Measurements from ENCODE around the gene GABRB1. TPM values are rescaled to one million over a fixed set of nuclear protein-coding genes. Genes with fewer than 3 reads are reported as not detected.

The GABRB1 gene
- total and polyA plus RNA-seq, 2 of the 8 experiments (the other 6 are each of a cell fraction or from before 2014, with no cell fraction given), result 0.22 to 0.38 TPM

DNA sequence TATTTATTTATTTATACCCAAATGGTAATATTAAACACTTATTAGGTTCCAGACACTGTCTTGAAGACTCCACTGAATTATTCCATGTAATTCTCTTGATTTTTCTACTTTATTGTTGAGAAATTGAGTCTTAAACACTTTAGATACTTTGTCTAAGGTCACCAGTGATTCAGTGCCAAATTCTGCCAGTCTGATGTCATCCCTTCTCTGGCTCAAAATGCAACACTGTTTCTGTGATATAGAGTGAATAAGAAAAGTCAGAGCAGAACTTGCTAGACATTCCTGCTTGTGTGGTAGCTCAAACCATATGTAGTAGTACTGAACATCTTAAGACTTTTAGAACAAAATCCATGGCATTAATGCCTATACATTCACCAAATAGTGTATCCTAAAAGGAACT, 164.3 kb downstream of the GABRB1 start:
- no peaks in the 10 kb centered on the region for H3K36me3 ChIP-seq (ENCODE audit: control insufficient read depth in 2 of 4, insufficient read depth in 4 of 4, low read length in 3 of 4)
- H2BK120ac ChIP-seq (replicated peaks; ENCODE audit: low read depth, low read length), result no peak overlapping the region
- H4K8ac ChIP-seq (ENCODE audit: extremely low read depth, insufficient read depth, low read length), result no peak overlapping the region
- no peak overlapping the region for H2BK15ac ChIP-seq (ENCODE audit: low read length)
- FAIRE-seq, result no peak
- no peak overlapping the region for H2AFZ ChIP-seq (ENCODE audit: low read length)
- H3K4me1 ChIP-seq (replicated peaks in 1 of 4; ENCODE audit: control insufficient read depth in 3 of 4, insufficient read depth in 4 of 4, low read length in 3 of 4), result no peaks in the 10 kb centered on the region
- H3K23me2 ChIP-seq (ENCODE audit: low read depth, low read length), result no peaks in the 10 kb centered on the region
- H3K18ac ChIP-seq (ENCODE audit: extremely low read depth, low read length), result no peak overlapping the region
- H3K9me3 ChIP-seq (ENCODE audit: insufficient read depth in 2 of 2, low read depth in 1 of 2, low read length in 1 of 2), result no peaks in the 10 kb centered on the region
- H2BK12ac ChIP-seq (ENCODE audit: low read depth, low read length), result no peak overlapping the region
- H3K27me3 ChIP-seq (replicated peaks in 1 of 4; ENCODE audit: control insufficient read depth in 3 of 4, extremely low read depth in 1 of 4, insufficient read depth in 3 of 4, low read length in 3 of 4), result no peaks in the 10 kb centered on the region
- no peaks in the 10 kb centered on the region for H4K20me1 ChIP-seq (replicated peaks in 1 of 2; ENCODE audit: control insufficient read depth in 1 of 2, insufficient read depth in 2 of 2, low read length in 2 of 2)
- H4K91ac ChIP-seq (replicated peaks; ENCODE audit: insufficient read length, low read length), result no peak overlapping the region
- H3K4ac ChIP-seq (replicated peaks; ENCODE audit: insufficient read length, low read depth, low read length), result no peak overlapping the region
- no peak overlapping the region for H3K27ac ChIP-seq (ENCODE audit: low read depth, low read length)
- no peak overlapping the region for H3K4me3 ChIP-seq (ENCODE audit: extremely low read depth in 1 of 4, insufficient read depth in 2 of 4, low read depth in 3 of 4, low read length in 4 of 4)
- H3K9ac ChIP-seq (replicated peaks in 1 of 4; ENCODE audit: extremely low read depth in 1 of 4, low read depth in 3 of 4, low read length in 3 of 4), result no peak overlapping the region
- H3K56ac ChIP-seq (replicated peaks; ENCODE audit: insufficient read length, low read depth, low read length), result no peak overlapping the region
- CTCF ChIA-PET (ENCODE audit: partially characterized antibody), result no interaction called here
- POLR2A ChIA-PET (ENCODE audit: partially characterized antibody), result no interaction called here
- H2AK5ac ChIP-seq (ENCODE audit: low read depth, low read length), result no peak overlapping the region
- no peak overlapping the region for H3K23ac ChIP-seq (ENCODE audit: insufficient read length)
- no peaks in the 10 kb centered on the region for H3K79me1 ChIP-seq (ENCODE audit: low read depth, low read length)
- H3K79me2 ChIP-seq (ENCODE audit: control insufficient read depth in 1 of 2, insufficient read depth in 2 of 2, low read length in 2 of 2), result no peaks in the 10 kb centered on the region
- no peak overlapping the region for H4K5ac ChIP-seq (ENCODE audit: insufficient read length, low read depth, low read length)
- no peak overlapping the region for H3K14ac ChIP-seq (ENCODE audit: insufficient read length)
- no peak overlapping the region for H2BK20ac ChIP-seq (ENCODE audit: low read length)
- no peak overlapping the region for H2BK5ac ChIP-seq (ENCODE audit: low read depth, low read length)
- H3K4me2 ChIP-seq (ENCODE audit: insufficient read depth in 1 of 2, low read depth in 2 of 2, low read length in 2 of 2), result no peak overlapping the region
- no peak for DNase-seq (ENCODE audit: low read depth in 1 of 2, low spot score in 2 of 2)
- TF ChIP-seq EP300 (IDR thresholded peaks at IDR 0.05; ENCODE audit: borderline replicate concordance in 1 of 2, low read depth in 2 of 2, low read length in 2 of 2) (no peak), CBX5 (IDR thresholded peaks at IDR 0.05; ENCODE audit: low read depth, low read length) (no peak), SP4 (IDR thresholded peaks at IDR 0.05; ENCODE audit: low read length) (no peak), TBP (IDR thresholded peaks at IDR 0.05; ENCODE audit: low read depth, low read length) (no peak), EGR1 (IDR thresholded peaks at IDR 0.05; ENCODE audit: borderline replicate concordance, low read depth, low read length) (no peak), RNF2 (IDR thresholded peaks at IDR 0.05; ENCODE audit: borderline replicate concordance, low read depth, low read length, missing control alignments, poor library complexity, severe bottlenecking) (no peak), POLR2A (IDR thresholded peaks at IDR 0.05; ENCODE audit: control extremely low read depth in 1 of 2, low read depth in 2 of 2, low read length in 2 of 2) (no peak), YY1 (IDR thresholded peaks at IDR 0.05; ENCODE audit: low read depth, low read length) (no peak), POLR2AphosphoS5 (IDR thresholded peaks at IDR 0.05; ENCODE audit: low read depth, low read length) (no peak), KDM5A (IDR thresholded peaks at IDR 0.05; ENCODE audit: low read length) (no peak), CEBPB (IDR thresholded peaks at IDR 0.05; ENCODE audit: low read depth, low read length) (no peak), RAD21 (IDR thresholded peaks at IDR 0.05 in 1 of 2, conservative IDR thresholded peaks at IDR 0.05 in 1 of 2; ENCODE audit: low read depth in 2 of 2, low read length in 2 of 2) (no peak), SAP30 (IDR thresholded peaks at IDR 0.05; ENCODE audit: insufficient read depth, insufficient replicate concordance, low read length) (no peak), NRF1 (IDR thresholded peaks at IDR 0.05; ENCODE audit: low read depth, low read length) (no peak), SIN3A (conservative IDR thresholded peaks at IDR 0.05 in 1 of 2, IDR thresholded peaks at IDR 0.05 in 1 of 2; ENCODE audit: low read depth in 1 of 2, low read length in 2 of 2) (no peak), FOSL1 (IDR thresholded peaks at IDR 0.05; ENCODE audit: insufficient read depth, low read depth, low read length) (no peak)

Data from H1 (cell line).